ENCODE results near the gene MAPK8.

GRCh38 chr10:48331436-48331835 is 25.0 kb downstream of the MAPK8 start:
- TF ChIP-seq CTCF (IDR thresholded peaks at IDR 0.05) (no peak), ZFX (IDR thresholded peaks at IDR 0.05; ENCODE audit: borderline replicate concordance) (no peak)

All from 22Rv1 (cell line).